ENCODE results near the gene CENPF. TPM values are rescaled to one million over a fixed set of nuclear protein-coding genes. Genes with fewer than 3 reads are reported as not detected.

Gene CENPF
- total RNA-seq, 1 experiment from 2014 or later: 113 TPM

DNA sequence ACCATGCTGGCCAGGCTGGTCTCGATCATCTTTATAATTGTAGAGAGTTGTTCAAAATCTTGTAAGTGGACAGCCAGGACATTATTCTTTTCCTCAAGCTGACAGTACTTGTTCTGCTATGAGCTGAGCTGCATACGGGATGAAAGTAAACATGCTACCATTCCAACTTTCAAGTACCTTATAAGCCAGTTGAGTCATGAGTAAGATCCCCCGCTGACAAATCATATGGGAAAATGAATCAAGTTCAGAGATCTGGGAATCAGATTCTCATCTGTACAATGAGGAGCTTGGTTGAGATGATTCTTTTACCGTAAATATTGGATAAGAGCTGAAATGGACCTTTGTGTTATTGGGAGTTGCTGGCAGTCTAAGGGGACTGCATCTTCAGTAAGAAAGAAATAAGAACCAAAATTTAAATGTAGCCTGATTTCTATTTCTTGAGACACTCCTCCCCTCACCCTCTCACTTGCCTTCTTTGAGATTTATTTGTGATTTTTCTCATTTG is 62.7 kb downstream of the CENPF start:
- no peak overlapping the region for H3K14ac ChIP-seq (ENCODE audit: insufficient read depth, low read length)
- peaks cover 61 to 78% (median 69%) of the 10 kb centered on the region in 3 experiments for H3K36me3 Mint-ChIP-seq (ENCODE audit: insufficient read depth in 1 of 3, low read depth in 3 of 3)
- TF ChIP-seq, protein P1, sequence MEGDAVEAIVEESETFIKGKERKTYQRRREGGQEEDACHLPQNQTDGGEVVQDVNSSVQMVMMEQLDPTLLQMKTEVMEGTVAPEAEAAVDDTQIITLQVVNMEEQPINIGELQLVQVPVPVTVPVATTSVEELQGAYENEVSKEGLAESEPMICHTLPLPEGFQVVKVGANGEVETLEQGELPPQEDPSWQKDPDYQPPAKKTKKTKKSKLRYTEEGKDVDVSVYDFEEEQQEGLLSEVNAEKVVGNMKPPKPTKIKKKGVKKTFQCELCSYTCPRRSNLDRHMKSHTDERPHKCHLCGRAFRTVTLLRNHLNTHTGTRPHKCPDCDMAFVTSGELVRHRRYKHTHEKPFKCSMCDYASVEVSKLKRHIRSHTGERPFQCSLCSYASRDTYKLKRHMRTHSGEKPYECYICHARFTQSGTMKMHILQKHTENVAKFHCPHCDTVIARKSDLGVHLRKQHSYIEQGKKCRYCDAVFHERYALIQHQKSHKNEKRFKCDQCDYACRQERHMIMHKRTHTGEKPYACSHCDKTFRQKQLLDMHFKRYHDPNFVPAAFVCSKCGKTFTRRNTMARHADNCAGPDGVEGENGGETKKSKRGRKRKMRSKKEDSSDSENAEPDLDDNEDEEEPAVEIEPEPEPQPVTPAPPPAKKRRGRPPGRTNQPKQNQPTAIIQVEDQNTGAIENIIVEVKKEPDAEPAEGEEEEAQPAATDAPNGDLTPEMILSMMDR (conservative IDR thresholded peaks at IDR 0.05): no peak

More for the DNA sequence above, 62.7 kb downstream of the CENPF start:
- Mint-ChIP-seq H3K4me1 (no peaks in the 10 kb centered on the region), H3K9me3 (no peaks in the 10 kb centered on the region), H3K4me3 (no peak overlapping the region), H3K27me3 (ENCODE audit: low read depth) (no peaks in the 10 kb centered on the region), H3K27ac (peak overlapping the region in 1 of 3 experiments; percentile 69; a peak in 2 of 7 replicates)
- no peak overlapping the region for H3K56ac ChIP-seq (ENCODE audit: insufficient read length, low read depth, low read length)
- no peaks in the 10 kb centered on the region for H3K9me3 ChIP-seq (ENCODE audit: control insufficient read depth, low read depth, low read length)
- H3T11ph ChIP-seq (ENCODE audit: low read length): no peak overlapping the region
- no peak overlapping the region for H4K91ac ChIP-seq (ENCODE audit: insufficient read length, low read depth, low read length)
- no peak overlapping the region for H2AK5ac ChIP-seq (ENCODE audit: insufficient read length, low read length)
- no peak overlapping the region for H3K23ac ChIP-seq (ENCODE audit: insufficient read length, low read depth, low read length)
- H3K18ac ChIP-seq (ENCODE audit: insufficient read length, low read depth, low read length): no peak overlapping the region
- WGBS (ENCODE audit: extremely low coverage, insufficient read length, low lambda C conversion rate): no CpG with 5 or more reads among the region's 4 CpGs
- H2BK5ac ChIP-seq (ENCODE audit: insufficient read length, low read length): no peak overlapping the region
- H3K79me1 ChIP-seq (ENCODE audit: insufficient read depth, low read depth, low read length, poor library complexity, severe bottlenecking): no peaks in the 10 kb centered on the region
- H2BK120ac ChIP-seq (ENCODE audit: low read depth, low read length, poor library complexity, severe bottlenecking): no peak overlapping the region
- no peaks in the 10 kb centered on the region for H3K79me2 ChIP-seq (ENCODE audit: insufficient read depth, low read length)
- no peak overlapping the region for H3K4me2 ChIP-seq (ENCODE audit: insufficient read depth, insufficient read length, low read length)
- H3K4ac ChIP-seq (ENCODE audit: low read depth, low read length): no peak overlapping the region
- no peak overlapping the region for H2AFZ ChIP-seq (ENCODE audit: low read length)
- no peaks in the 10 kb centered on the region for H3K27me3 ChIP-seq (ENCODE audit: insufficient read depth, low read length)
- H3K9ac ChIP-seq (ENCODE audit: extremely low read depth, insufficient read length, low read length): no peak overlapping the region
- no peaks in the 10 kb centered on the region for H3K23me2 ChIP-seq (ENCODE audit: insufficient read length, low read depth, low read length, poor library complexity, severe bottlenecking)
- no peak overlapping the region for H4K8ac ChIP-seq (replicated peaks; ENCODE audit: insufficient read length, low read depth, low read length)
- no peak overlapping the region for H4K5ac ChIP-seq (ENCODE audit: insufficient read length, low read depth, low read length)
- no peaks in the 10 kb centered on the region for H3K4me1 ChIP-seq (ENCODE audit: insufficient read depth, low read length)
- H2BK15ac ChIP-seq (ENCODE audit: low read depth, low read length): no peak overlapping the region
- no peaks in the 10 kb centered on the region for H4K20me1 ChIP-seq (ENCODE audit: control insufficient read depth, insufficient read depth, insufficient read length)
- DNase-seq: no peak
- no peak overlapping the region for H2BK12ac ChIP-seq (ENCODE audit: insufficient read length, low read depth, low read length)
- no peak overlapping the region for H2BK20ac ChIP-seq (ENCODE audit: low read depth, low read length, poor library complexity, severe bottlenecking)
- H3K27ac ChIP-seq (ENCODE audit: insufficient read length, low read depth, low read length): no peak overlapping the region

All from H9 (cell line).